PC-9 (cell line): ENCODE measurements around the gene DVL2. TPM values are rescaled to one million over a fixed set of nuclear protein-coding genes. Genes with fewer than 3 reads are reported as not detected.

Experiments used
- BruUV-seq: library from RNA; stranded (reverse); fragments of 400-500 nt; replicated peaks from 2 replicates; lab custom pipeline; 2021; lab: Mats Ljungman, UMichigan
- CTCF ChIA-PET: fragments of 300-600 bp; sonication (Branson Sonifier 250); formaldehyde crosslinking; loops from one replicate; lab custom pipeline; 2022; ENCODE audit warnings: antibody characterized with exemption; lab: Charles Lee
- POLR2A ChIA-PET: fragments of 300-600 bp; sonication (Branson Sonifier 250); formaldehyde crosslinking; loops from one replicate; lab custom pipeline; 2022; ENCODE audit warnings: antibody characterized with exemption; ENCODE audit not compliant: unreplicated experiment; lab: Charles Lee
- DNase-seq, 2 experiments: peaks; one replicate each; pipeline versions ENCODE4 v3.0.0 to v3.0.0-alpha.2; 2015 to 2022; ENCODE audit warnings: mixed read lengths in 1 of 2
- H2AFZ ChIP-seq: fragments of 200-600 bp; sonication (generic); 2 replicates; pipeline ENCODE4 v1.8.1; 2017; ENCODE audit warnings: antibody characterized with exemption
- H3F3A ChIP-seq: fragments of 200-600 bp; sonication (generic); 2 replicates; pipeline ENCODE4 v1.8.1; 2017; ENCODE audit warnings: antibody characterized with exemption, mild to moderate bottlenecking, low read depth; ENCODE audit not compliant: insufficient read depth
- H3K27ac ChIP-seq: fragments of 200-600 bp; sonication (generic); 2 replicates; pipeline ENCODE4 v1.6.1; 2016; ENCODE audit warnings: mixed run types
- H3K27me3 ChIP-seq: fragments of 200-600 bp; sonication (generic); 2 replicates; pipeline ENCODE4 v1.6.1; 2016; ENCODE audit warnings: low read depth, mixed run types; ENCODE audit not compliant: insufficient read depth
- H3K36me3 ChIP-seq: fragments of 200-600 bp; sonication (generic); 2 replicates; pipeline ENCODE4 v1.6.1; 2016; ENCODE audit warnings: low read depth, mixed run types
- H3K4me1 ChIP-seq: fragments of 200-600 bp; sonication (generic); replicated peaks from 2 replicates; pipeline ENCODE4 v1.6.1; 2016; ENCODE audit warnings: mixed run types; ENCODE audit not compliant: insufficient read depth
- H3K4me2 ChIP-seq: fragments of 200-600 bp; sonication (generic); 2 replicates; pipeline ENCODE4 v1.6.1; 2017; ENCODE audit warnings: mixed run types
- H3K4me3 ChIP-seq: fragments of 200-600 bp; sonication (generic); 2 replicates; pipeline ENCODE4 v1.6.1; 2016; ENCODE audit warnings: mixed run types
- H3K79me2 ChIP-seq: fragments of 200-600 bp; sonication (generic); 2 replicates; pipeline ENCODE4 v1.6.1; 2017; ENCODE audit warnings: low read depth, mixed run types
- H3K9me2 ChIP-seq: fragments of 200-600 bp; sonication (generic); 2 replicates; pipeline ENCODE4 v1.8.1; 2017; ENCODE audit warnings: mild to moderate bottlenecking; ENCODE audit not compliant: insufficient read depth
- H3K9me3 ChIP-seq: fragments of 200-600 bp; sonication (generic); 2 replicates; pipeline ENCODE4 v1.8.1; 2016; ENCODE audit warnings: low read depth; ENCODE audit not compliant: insufficient read depth
- H4K20me1 ChIP-seq: fragments of 200-600 bp; sonication (generic); 2 replicates; pipeline ENCODE4 v1.8.1; 2017; ENCODE audit not compliant: insufficient read depth
- EZH2 ChIP-seq: fragments of 200-600 bp; sonication (generic); IDR thresholded peaks from 2 replicates; pipeline ENCODE4 v1.8.0; 2017; ENCODE audit warnings: antibody characterized with exemption, low read depth
- intact Hi-C: fragments of 100-400 bp; cut with micrococcal nuclease; formaldehyde crosslinking; loops from one replicate; pipeline ENCODE4 v1.10.0; 2022; ENCODE audit not compliant: unreplicated experiment
- total RNA-seq: library from RNA; stranded (reverse); gene quantifications from 2 replicates; pipeline ENCODE4 v1.2.3, GENCODE V29; 2021
- TF ChIP-seq, protein P1 (sequence below): fragments of 200-600 bp; sonication (generic); conservative IDR thresholded peaks from 2 replicates; pipeline ENCODE4 v1.6.1; 2017; ENCODE audit warnings: mixed run types, antibody characterized with exemption, mild to moderate bottlenecking, moderate library complexity

The DVL2 gene
- total RNA-seq, 1 experiment from 2014 or later = 86.8 TPM

DNA sequence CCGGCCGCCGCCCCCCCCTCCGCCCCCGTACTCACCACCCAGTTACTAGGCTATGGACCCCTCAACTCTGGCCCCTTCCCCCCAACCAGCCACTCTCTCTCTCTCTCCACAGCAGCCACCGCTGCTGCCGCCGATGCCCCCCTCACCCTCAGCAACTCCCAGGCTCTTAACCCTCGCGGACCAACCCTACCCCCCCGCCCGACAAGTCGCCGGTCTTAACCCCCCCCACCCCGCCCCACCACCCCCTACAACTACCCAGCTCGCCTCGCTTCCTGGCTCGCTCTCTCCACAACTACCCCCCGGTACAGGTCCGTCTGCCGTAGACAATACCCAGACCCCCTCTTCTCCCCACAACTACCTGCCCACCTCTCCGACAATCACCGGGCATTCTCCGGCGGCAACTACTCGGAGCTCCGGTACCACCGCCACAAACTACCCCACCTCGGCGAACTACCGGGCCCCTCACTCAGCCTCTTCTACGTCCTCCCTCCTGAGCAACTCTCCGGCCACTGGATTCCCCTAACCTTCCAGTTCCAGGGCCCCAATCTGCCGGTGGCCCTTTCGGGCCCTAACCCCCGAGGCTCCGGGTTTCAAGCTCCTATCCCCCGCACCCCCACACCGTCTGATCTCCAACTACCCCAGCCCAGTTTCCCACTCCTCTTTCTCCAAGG is 4.2 kb upstream of the DVL2 start:
- H3K9me3 ChIP-seq = no peaks in the 10 kb centered on the region
- no peaks in the 10 kb centered on the region for H3K27me3 ChIP-seq
- intact Hi-C loops = loop anchor here (1.0 to 2.0 kb wide), 2 partner anchors 14 to 24 kb away; partner anchors contain the start of gene ELP5
- peak overlapping the region; percentile 93 for H3K4me3 ChIP-seq
- peaks cover 66% of the 10 kb centered on the region for H3K79me2 ChIP-seq
- TSS peak; percentile 24 for BruUV-seq
- ChIA-PET POLR2A (interaction anchor here (0.6 kb wide), 1 partner anchor 291 kb away, joined by 3 read pairs; no protein-coding TSS in a partner anchor), CTCF (interaction anchor here (0.7 to 1.4 kb wide), 3 partner anchors 18 to 193 kb away, joined by 4 to 8 read pairs (median 8); partner anchors contain the start of gene TMEM256)
- peaks cover 32% of the 10 kb centered on the region for H3K36me3 ChIP-seq
- H3K4me2 ChIP-seq = peak overlapping the region; percentile 56
- peak overlapping the region; percentile 80 for H3K27ac ChIP-seq
- TF ChIP-seq, protein P1, sequence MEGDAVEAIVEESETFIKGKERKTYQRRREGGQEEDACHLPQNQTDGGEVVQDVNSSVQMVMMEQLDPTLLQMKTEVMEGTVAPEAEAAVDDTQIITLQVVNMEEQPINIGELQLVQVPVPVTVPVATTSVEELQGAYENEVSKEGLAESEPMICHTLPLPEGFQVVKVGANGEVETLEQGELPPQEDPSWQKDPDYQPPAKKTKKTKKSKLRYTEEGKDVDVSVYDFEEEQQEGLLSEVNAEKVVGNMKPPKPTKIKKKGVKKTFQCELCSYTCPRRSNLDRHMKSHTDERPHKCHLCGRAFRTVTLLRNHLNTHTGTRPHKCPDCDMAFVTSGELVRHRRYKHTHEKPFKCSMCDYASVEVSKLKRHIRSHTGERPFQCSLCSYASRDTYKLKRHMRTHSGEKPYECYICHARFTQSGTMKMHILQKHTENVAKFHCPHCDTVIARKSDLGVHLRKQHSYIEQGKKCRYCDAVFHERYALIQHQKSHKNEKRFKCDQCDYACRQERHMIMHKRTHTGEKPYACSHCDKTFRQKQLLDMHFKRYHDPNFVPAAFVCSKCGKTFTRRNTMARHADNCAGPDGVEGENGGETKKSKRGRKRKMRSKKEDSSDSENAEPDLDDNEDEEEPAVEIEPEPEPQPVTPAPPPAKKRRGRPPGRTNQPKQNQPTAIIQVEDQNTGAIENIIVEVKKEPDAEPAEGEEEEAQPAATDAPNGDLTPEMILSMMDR = no peak
- TF ChIP-seq EZH2 = no peak
- no peak for DNase-seq
- H2AFZ ChIP-seq = no peak overlapping the region; the same call in 1 of the 2 replicates
- peaks cover 66% of the 10 kb centered on the region for H3F3A ChIP-seq
- H3K9me2 ChIP-seq = no peaks in the 10 kb centered on the region
- peaks cover 37% of the 10 kb centered on the region for H3K4me1 ChIP-seq
- H4K20me1 ChIP-seq = peaks cover 11% of the 10 kb centered on the region

DNA sequence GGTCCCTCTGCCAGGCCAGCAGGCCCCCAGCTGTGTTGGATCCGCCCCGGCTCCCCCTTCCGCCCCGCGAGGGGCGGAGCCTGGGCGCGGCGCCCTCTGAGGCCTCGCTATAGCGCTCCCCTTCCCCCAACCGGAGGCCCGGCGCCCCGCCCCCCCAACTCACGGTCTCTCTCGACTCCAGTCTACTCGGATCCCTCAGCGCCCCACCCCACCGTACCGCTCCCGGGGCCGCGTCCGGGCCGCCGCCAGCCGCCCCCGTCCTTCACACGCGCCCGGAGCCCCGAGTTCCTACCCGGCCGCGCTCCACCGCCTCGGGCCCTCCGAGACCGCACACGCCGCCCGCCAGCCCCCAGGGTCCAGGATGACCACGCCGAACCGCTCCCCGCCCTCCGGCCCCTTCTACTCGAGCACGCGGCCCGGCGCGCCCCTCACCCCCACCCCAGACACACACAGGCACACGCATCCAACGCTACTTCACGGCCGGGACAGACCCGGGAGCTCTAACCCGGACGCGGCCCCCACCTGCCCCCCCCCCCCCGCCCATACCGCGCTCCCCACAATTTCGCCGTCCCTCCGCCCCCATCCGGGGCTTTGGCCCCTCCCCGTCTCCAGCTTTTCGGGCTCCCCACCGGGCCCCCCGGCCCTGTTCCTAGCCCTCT is 3.6 kb upstream of the DVL2 start:
- H3K36me3 ChIP-seq = peaks cover 32% of the 10 kb centered on the region
- CTCF ChIA-PET = interaction anchor here (0.7 to 1.2 kb wide), 2 partner anchors 166 to 192 kb away, joined by 8 read pairs; partner anchors contain the start of gene TMEM256
- POLR2A ChIA-PET = interaction anchor here (0.5 to 0.7 kb wide), 4 partner anchors 20 to 759 kb away, joined by 3 to 10 read pairs (median 4); no protein-coding TSS in a partner anchor
- BruUV-seq = no TSS peak
- peak in 1 of 2 experiments; percentile 82 for DNase-seq
- peaks cover 60% of the 10 kb centered on the region for H3F3A ChIP-seq
- H2AFZ ChIP-seq = no peak overlapping the region
- peak overlapping the region; percentile 70 for H3K4me2 ChIP-seq
- H4K20me1 ChIP-seq = peaks cover 11% of the 10 kb centered on the region
- peaks cover 73% of the 10 kb centered on the region for H3K79me2 ChIP-seq
- H3K27ac ChIP-seq = peak overlapping the region; percentile 80
- H3K4me3 ChIP-seq = peak overlapping the region; percentile 93
- TF ChIP-seq, protein P1 = no peak
- TF ChIP-seq EZH2 = no peak
- no peaks in the 10 kb centered on the region for H3K9me3 ChIP-seq
- no peaks in the 10 kb centered on the region for H3K9me2 ChIP-seq
- intact Hi-C loops = loop anchor here (2.0 kb wide), 1 partner anchor 15 kb away; the partner anchor contains the start of gene ELP5
- H3K27me3 ChIP-seq = no peaks in the 10 kb centered on the region
- peaks cover 37% of the 10 kb centered on the region for H3K4me1 ChIP-seq

DNA sequence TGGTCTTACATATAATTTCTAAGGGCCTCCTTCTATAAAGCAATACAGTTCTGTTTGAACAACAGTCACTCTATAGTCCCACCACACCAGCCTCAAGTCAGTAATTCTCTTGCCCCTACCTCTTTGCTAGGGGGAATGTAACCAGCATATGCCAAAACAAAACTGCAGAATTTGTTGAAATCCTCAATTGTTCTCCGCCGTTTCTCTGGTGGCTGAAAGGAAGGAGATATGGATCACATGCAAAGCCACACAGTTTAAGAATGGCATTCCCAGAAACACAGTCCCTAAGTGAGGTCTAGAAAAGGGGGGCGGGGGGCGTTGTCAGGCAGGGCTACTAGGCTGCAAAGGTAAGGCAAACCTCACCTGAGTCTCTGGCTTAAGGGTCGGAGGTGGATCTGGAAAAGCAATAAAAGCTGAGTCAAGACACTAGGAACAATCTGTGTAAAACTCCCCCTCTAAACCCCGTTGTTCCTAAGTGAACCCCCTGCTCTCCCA is 3.0 kb upstream of the DVL2 start:
- no peaks in the 10 kb centered on the region for H3K9me2 ChIP-seq
- H3F3A ChIP-seq = peaks cover 56% of the 10 kb centered on the region
- H3K79me2 ChIP-seq = peaks cover 79% of the 10 kb centered on the region
- H3K4me3 ChIP-seq = peak overlapping the region; percentile 93
- intact Hi-C loops = no loop called here
- H3K36me3 ChIP-seq = peaks cover 32% of the 10 kb centered on the region
- DNase-seq = no peak
- CTCF ChIA-PET = no interaction called here
- H3K27me3 ChIP-seq = no peaks in the 10 kb centered on the region
- no TSS peak for BruUV-seq
- H2AFZ ChIP-seq = no peak overlapping the region
- TF ChIP-seq, protein P1 = no peak
- no peak for TF ChIP-seq EZH2
- H3K9me3 ChIP-seq = no peaks in the 10 kb centered on the region
- peak overlapping the region; percentile 70 for H3K4me2 ChIP-seq
- H3K27ac ChIP-seq = peak overlapping the region; percentile 80
- peaks cover 15% of the 10 kb centered on the region for H4K20me1 ChIP-seq
- peaks cover 43% of the 10 kb centered on the region for H3K4me1 ChIP-seq
- POLR2A ChIA-PET = interaction anchor here (0.5 to 0.7 kb wide), 3 partner anchors 20 to 758 kb away, joined by 3 to 4 read pairs (median 3); no protein-coding TSS in a partner anchor
